PC-9 (cell line): ENCODE results near the gene CRTC1.

Experiments
- CTCF ChIP-seq: fragments of 200-600 bp; sonication (generic); conservative IDR thresholded peaks from 2 replicates; pipeline ENCODE4 v1.6.1; 2017; ENCODE audit warnings: mixed run types, antibody characterized with exemption, mild to moderate bottlenecking, moderate library complexity
- EZH2 ChIP-seq: fragments of 200-600 bp; sonication (generic); IDR thresholded peaks from 2 replicates; pipeline ENCODE4 v1.8.0; 2017; ENCODE audit warnings: antibody characterized with exemption, low read depth

- TF ChIP-seq CTCF (no peak), EZH2 (no peak)
These were observed 12.0 kb upstream of the CRTC1 start for GRCh38 chr19:18671303-18672043.
